Measurements from ENCODE around the gene PNPLA1.

The PNPLA1 gene

GRCh38 chr6:36289281-36289878, 19.5 kb downstream of the PNPLA1 start:
- no peak for DNase-seq

- DNase-seq: peak; percentile 5 to 83
Observed at GRCh38 chr6:36290668-36291620, 21.1 kb downstream of the PNPLA1 start.

GRCh38 chr6:36292170-36292569, 22.3 kb downstream of the PNPLA1 start:
- DNase-seq: no peak

- no peak for DNase-seq
Observed at GRCh38 chr6:36296240-36296639, 26.4 kb downstream of the PNPLA1 start.

GRCh38 chr6:36297051-36297450, 27.2 kb downstream of the PNPLA1 start:
- DNase-seq: no peak

GRCh38 chr6:36297511-36297910, 27.7 kb downstream of the PNPLA1 start:
- no peak for DNase-seq

- no peak for DNase-seq
Observed at GRCh38 chr6:36298027-36298426, 28.2 kb downstream of the PNPLA1 start.

GRCh38 chr6:36301085-36301658, 31.3 kb downstream of the PNPLA1 start:
- no peak for DNase-seq

GRCh38 chr6:36301781-36302180, 31.9 kb downstream of the PNPLA1 start:
- DNase-seq: no peak

- DNase-seq: peak; percentile 92 to 93
Observed at GRCh38 chr6:36302227-36302976, 32.5 kb downstream of the PNPLA1 start.

- no peak for DNase-seq
Observed at GRCh38 chr6:36305885-36306284, 36.0 kb downstream of the PNPLA1 start.

- DNase-seq: no peak
Observed at GRCh38 chr6:36306375-36306774, 36.5 kb downstream of the PNPLA1 start.

GRCh38 chr6:36308514-36308913, 38.7 kb downstream of the PNPLA1 start:
- no peak for DNase-seq

- DNase-seq: no peak
Observed at GRCh38 chr6:36309203-36309602, 39.3 kb downstream of the PNPLA1 start.

- DNase-seq: no peak
Observed at GRCh38 chr6:36309900-36310299, 40.0 kb downstream of the PNPLA1 start.

- no peak for DNase-seq
Observed at GRCh38 chr6:36312854-36313648, 43.2 kb downstream of the PNPLA1 start.

GRCh38 chr6:36313649-36313936, 43.7 kb downstream of the PNPLA1 start:
- no peak for DNase-seq

- no peak for DNase-seq
Observed at GRCh38 chr6:36314221-36315014, 44.6 kb downstream of the PNPLA1 start.

- no peak for DNase-seq
Observed at GRCh38 chr6:36315921-36316320, 46.1 kb downstream of the PNPLA1 start.

- DNase-seq: no peak
Observed at GRCh38 chr6:36317623-36318022, 47.8 kb downstream of the PNPLA1 start.

GRCh38 chr6:36318690-36319435, 49.0 kb downstream of the PNPLA1 start:
- no peak for DNase-seq

Measured in CD4-positive, alpha-beta T cell treated with Interleukin-4 for 1 hour (primary cell).